ENCODE results near the gene MAP6D1.
"Not testable (repeated sequence)": the region's sequence is repeated elsewhere in the genome, so short reads cannot be mapped to it uniquely, and the experiment has no call there.

MAP6D1 gene

GRCh38 chr3:183799461-183799860 lies 25.9 kb downstream of the MAP6D1 start:
- no peak for DNase-seq (ENCODE audit: low spot score)

GRCh38 chr3:183797996-183798395 lies 27.4 kb downstream of the MAP6D1 start:
- no peak for DNase-seq (ENCODE audit: low spot score)

GRCh38 chr3:183796372-183796771 lies 29.0 kb downstream of the MAP6D1 start:
- DNase-seq (ENCODE audit: low spot score) = no peak

- DNase-seq (ENCODE audit: low spot score) = no peak
Observed at GRCh38 chr3:183794452-183794851, 30.9 kb downstream of the MAP6D1 start.

- DNase-seq (ENCODE audit: low spot score) = no peak
Observed at GRCh38 chr3:183792976-183793375, 32.4 kb downstream of the MAP6D1 start.

- DNase-seq (ENCODE audit: low spot score) = no peak
Observed at GRCh38 chr3:183790700-183791099, 34.7 kb downstream of the MAP6D1 start.

- no peak for DNase-seq (ENCODE audit: low spot score)
Observed at GRCh38 chr3:183789826-183790225, 35.6 kb downstream of the MAP6D1 start.

- DNase-seq (ENCODE audit: low spot score) = not testable (repeated sequence)
Observed at GRCh38 chr3:183784503-183784902, 40.9 kb downstream of the MAP6D1 start.

GRCh38 chr3:183782576-183783276 lies 42.7 kb downstream of the MAP6D1 start:
- no peak for DNase-seq (ENCODE audit: low spot score)

GRCh38 chr3:183781246-183781645 lies 44.1 kb downstream of the MAP6D1 start:
- DNase-seq (ENCODE audit: low spot score) = no peak

GRCh38 chr3:183779896-183780465 lies 45.4 kb downstream of the MAP6D1 start:
- DNase-seq (ENCODE audit: low spot score) = no peak

GRCh38 chr3:183777016-183777618 lies 48.3 kb downstream of the MAP6D1 start:
- DNase-seq (ENCODE audit: low spot score) = no peak

- not testable (repeated sequence) for DNase-seq (ENCODE audit: low spot score)
Observed at GRCh38 chr3:183776451-183776850, 48.9 kb downstream of the MAP6D1 start.

- DNase-seq (ENCODE audit: low spot score) = no peak
Observed at GRCh38 chr3:183775781-183776180, 49.6 kb downstream of the MAP6D1 start.

GRCh38 chr3:183774631-183775030 lies 50.7 kb downstream of the MAP6D1 start:
- DNase-seq (ENCODE audit: low spot score) = no peak

- no peak for DNase-seq (ENCODE audit: low spot score)
Observed at GRCh38 chr3:183769453-183769852, 55.9 kb downstream of the MAP6D1 start.

GRCh38 chr3:183768114-183768513 lies 57.3 kb downstream of the MAP6D1 start:
- DNase-seq (ENCODE audit: low spot score) = no peak

- DNase-seq (ENCODE audit: low spot score) = peak; percentile 85
Observed at GRCh38 chr3:183766745-183767606, 58.4 kb downstream of the MAP6D1 start.

- DNase-seq (ENCODE audit: low spot score) = no peak
Observed at GRCh38 chr3:183766107-183766506, 59.3 kb downstream of the MAP6D1 start.
